CD8-positive, alpha-beta memory T cell (primary cell): ENCODE results near the gene RAB11FIP4. TPM values are rescaled to one million over a fixed set of nuclear protein-coding genes. Genes with fewer than 3 reads are reported as not detected.

Source experiments
- CTCF ChIA-PET: fragments of 350-600 bp; sonication (Branson Sonifier 250); formaldehyde crosslinking; loops from one replicate; lab custom pipeline; 2021; ENCODE audit warnings: antibody characterized with exemption; lab: Charles Lee
- POLR2A ChIA-PET: fragments of 350-600 bp; sonication (Branson Sonifier 250); formaldehyde crosslinking; loops from one replicate; lab custom pipeline; 2021; ENCODE audit warnings: antibody characterized with exemption; lab: Charles Lee
- DNase-seq, 5 donors: peaks; one replicate each; pipeline versions ENCODE4 v3.0.0 to v3.0.0-alpha.2; 2020 to 2022; ENCODE audit warnings: mixed read lengths in 1 of 5
- H3K27ac ChIP-seq: one replicate; pipeline ENCODE4 v1.7.0; 2013; ENCODE audit warnings: low read depth, mild to moderate bottlenecking, low read length, moderate library complexity
- H3K27me3 ChIP-seq: 2 replicates; pipeline ENCODE4 v1.7.0; 2013; ENCODE audit warnings: low read length, mild to moderate bottlenecking; ENCODE audit not compliant: insufficient read depth, poor library complexity, severe bottlenecking
- H3K36me3 ChIP-seq: 2 replicates; pipeline ENCODE4 v1.7.0; 2013; ENCODE audit warnings: mild to moderate bottlenecking, low read length, moderate library complexity; ENCODE audit not compliant: insufficient read depth
- H3K4me1 ChIP-seq: 2 replicates; pipeline ENCODE4 v1.7.0; 2013; ENCODE audit warnings: mild to moderate bottlenecking, low read length, moderate library complexity; ENCODE audit not compliant: insufficient read depth
- H3K4me3 ChIP-seq: 2 replicates; pipeline ENCODE4 v1.7.0; 2013; ENCODE audit warnings: mild to moderate bottlenecking, low read length
- H3K9me3 ChIP-seq: 2 replicates; pipeline ENCODE4 v1.7.0; 2013; ENCODE audit warnings: mild to moderate bottlenecking, low read length
- H3K27ac Mint-ChIP-seq, 8 donors: one replicate each; pipeline ENCODE4 v1.8.0; 2020 to 2021; ENCODE audit warnings: mixed read lengths in 8 of 8, mild to moderate bottlenecking in 6 of 8, inconsistent platforms in 3 of 8, moderate library complexity in 3 of 8
- H3K27me3 Mint-ChIP-seq, 2 donors: one replicate each; pipeline ENCODE4 v1.8.0; 2020 to 2021; ENCODE audit warnings: mixed read lengths in 2 of 2, mild to moderate bottlenecking in 1 of 2, moderate library complexity in 1 of 2
- H3K36me3 Mint-ChIP-seq, 3 donors: one replicate each; pipeline ENCODE4 v1.8.0; 2020 to 2021; ENCODE audit warnings: mixed read lengths in 3 of 3, inconsistent platforms in 1 of 3, mild to moderate bottlenecking in 1 of 3
- H3K4me1 Mint-ChIP-seq, 3 donors: one replicate each; pipeline ENCODE4 v1.8.0; 2020 to 2021; ENCODE audit warnings: mixed read lengths in 3 of 3, inconsistent platforms in 1 of 3, mild to moderate bottlenecking in 1 of 3
- H3K4me3 Mint-ChIP-seq, 7 donors: one replicate each; pipeline ENCODE4 v1.8.0; 2020 to 2021; ENCODE audit warnings: mixed read lengths in 7 of 7, mild to moderate bottlenecking in 6 of 7, moderate library complexity in 4 of 7, inconsistent platforms in 2 of 7
- H3K9me3 Mint-ChIP-seq, 5 donors: one replicate each; pipeline ENCODE4 v1.8.0; 2020 to 2022; ENCODE audit warnings: mixed read lengths in 5 of 5, mild to moderate bottlenecking in 3 of 5, moderate library complexity in 2 of 5, inconsistent platforms in 1 of 5
- polyA plus RNA-seq: library from polyadenylated mRNA; unstranded; fragments of 300-500 nt; fragmentation: Illumina TruSeq; gene quantifications from one replicate; pipeline ENCODE4 v1.2.3, GENCODE V29; 2021
- total RNA-seq, 2 experiments: library from RNA; stranded (reverse); gene quantifications; one replicate each; pipeline ENCODE4 v1.2.3, GENCODE V29; 2021

The RAB11FIP4 gene
- total and polyA plus RNA-seq, 3 experiments from 2014 or later, result 15.1 to 26.8 (median 17.4) TPM

GRCh38 chr17:31566992-31567373, 175.5 kb downstream of the RAB11FIP4 start:
- no peaks in the 10 kb centered on the region for H3K9me3 ChIP-seq
- H3K27me3 Mint-ChIP-seq, result peaks cover 7 to 15% of the 10 kb centered on the region in 2 donors
- H3K27ac ChIP-seq, result no peak overlapping the region
- POLR2A ChIA-PET, result no interaction called here
- H3K36me3 Mint-ChIP-seq, result no peaks in the 10 kb centered on the region
- H3K36me3 ChIP-seq, result no peaks in the 10 kb centered on the region
- H3K4me3 ChIP-seq, result no peak overlapping the region
- H3K4me1 Mint-ChIP-seq, result no peaks in the 10 kb centered on the region
- no peaks in the 10 kb centered on the region for H3K4me1 ChIP-seq
- no peak for DNase-seq
- no peaks in the 10 kb centered on the region for H3K9me3 Mint-ChIP-seq
- H3K27me3 ChIP-seq, result no peaks in the 10 kb centered on the region
- CTCF ChIA-PET, result no interaction called here
- H3K4me3 Mint-ChIP-seq, result no peak overlapping the region
- H3K27ac Mint-ChIP-seq, result no peak overlapping the region

DNA sequence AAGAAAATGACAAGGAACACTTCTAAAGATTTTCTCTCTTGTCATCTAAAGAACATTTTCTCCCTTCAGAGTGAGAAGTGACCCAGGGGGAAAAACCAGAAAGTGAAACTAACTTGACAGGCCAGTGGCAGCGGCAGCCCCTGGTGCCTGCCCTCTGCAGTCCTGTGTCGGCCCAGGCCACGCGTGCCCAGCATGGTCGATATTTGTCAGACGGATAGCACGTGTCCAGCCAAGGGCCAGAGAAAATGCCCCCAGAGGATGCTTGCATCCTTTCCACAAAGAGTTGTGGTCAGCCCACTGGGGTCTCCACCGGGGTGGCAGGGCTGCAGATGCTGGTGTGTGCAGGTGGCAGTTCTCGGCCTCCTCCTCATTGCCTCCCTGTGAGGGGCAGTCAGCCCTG, 176.6 kb downstream of the RAB11FIP4 start:
- CTCF ChIA-PET, result no interaction called here
- no peaks in the 10 kb centered on the region for H3K36me3 Mint-ChIP-seq
- peaks cover 7 to 15% of the 10 kb centered on the region in 2 donors for H3K27me3 Mint-ChIP-seq
- Histone ChIP-seq H3K27ac (no peak overlapping the region), H3K4me1 (no peaks in the 10 kb centered on the region), H3K27me3 (no peaks in the 10 kb centered on the region), H3K36me3 (no peaks in the 10 kb centered on the region), H3K9me3 (no peaks in the 10 kb centered on the region), H3K4me3 (no peak overlapping the region)
- no peak overlapping the region for H3K4me3 Mint-ChIP-seq
- H3K27ac Mint-ChIP-seq, result no peak overlapping the region
- POLR2A ChIA-PET, result no interaction called here
- H3K9me3 Mint-ChIP-seq, result no peaks in the 10 kb centered on the region
- DNase-seq, result no peak
- no peaks in the 10 kb centered on the region for H3K4me1 Mint-ChIP-seq

- H3K27ac ChIP-seq, result no peak overlapping the region
- no peaks in the 10 kb centered on the region for H3K9me3 ChIP-seq
- H3K4me3 Mint-ChIP-seq, result no peak overlapping the region
- no peak for DNase-seq
- H3K4me1 Mint-ChIP-seq, result no peaks in the 10 kb centered on the region
- H3K4me1 ChIP-seq, result no peaks in the 10 kb centered on the region
- H3K27me3 ChIP-seq, result no peaks in the 10 kb centered on the region
- H3K9me3 Mint-ChIP-seq, result no peaks in the 10 kb centered on the region
- POLR2A ChIA-PET, result no interaction called here
- peaks cover 7 to 15% of the 10 kb centered on the region in 2 donors for H3K27me3 Mint-ChIP-seq
- no peaks in the 10 kb centered on the region for H3K36me3 ChIP-seq
- no peaks in the 10 kb centered on the region for H3K36me3 Mint-ChIP-seq
- H3K27ac Mint-ChIP-seq, result peak overlapping the region in 1 of 8 donors; percentile 74
- CTCF ChIA-PET, result no interaction called here
- H3K4me3 ChIP-seq, result no peak overlapping the region
Measured at GRCh38 chr17:31568539-31568938, 177.1 kb downstream of the RAB11FIP4 start.

GRCh38 chr17:31570231-31570630, 178.8 kb downstream of the RAB11FIP4 start:
- Histone ChIP-seq H3K27me3 (no peaks in the 10 kb centered on the region), H3K27ac (no peak overlapping the region), H3K4me1 (no peaks in the 10 kb centered on the region), H3K4me3 (no peak overlapping the region), H3K9me3 (no peaks in the 10 kb centered on the region), H3K36me3 (no peaks in the 10 kb centered on the region)
- Mint-ChIP-seq H3K27me3 (peaks cover 3 to 10% of the 10 kb centered on the region in 2 donors), H3K4me3 (no peak overlapping the region), H3K4me1 (no peaks in the 10 kb centered on the region), H3K27ac (no peak overlapping the region), H3K9me3 (no peaks in the 10 kb centered on the region), H3K36me3 (no peaks in the 10 kb centered on the region)
- DNase-seq, result no peak
- ChIA-PET CTCF (no interaction called here), POLR2A (no interaction called here)

GRCh38 chr17:31570951-31571892, 179.7 kb downstream of the RAB11FIP4 start:
- no peak overlapping the region for H3K4me3 ChIP-seq
- no peak overlapping the region for H3K27ac ChIP-seq
- H3K4me3 Mint-ChIP-seq, result no peak overlapping the region
- CTCF ChIA-PET, result no interaction called here
- H3K4me1 Mint-ChIP-seq, result no peaks in the 10 kb centered on the region
- H3K36me3 Mint-ChIP-seq, result no peaks in the 10 kb centered on the region
- H3K4me1 ChIP-seq, result no peaks in the 10 kb centered on the region
- H3K36me3 ChIP-seq, result no peaks in the 10 kb centered on the region
- no peaks in the 10 kb centered on the region for H3K9me3 Mint-ChIP-seq
- POLR2A ChIA-PET, result no interaction called here
- no peak for DNase-seq
- H3K9me3 ChIP-seq, result no peaks in the 10 kb centered on the region
- no peaks in the 10 kb centered on the region for H3K27me3 ChIP-seq
- peak overlapping the region in 1 of 8 donors; percentile 29 for H3K27ac Mint-ChIP-seq
- H3K27me3 Mint-ChIP-seq, result peaks cover 1 to 3% of the 10 kb centered on the region in 2 donors

DNA sequence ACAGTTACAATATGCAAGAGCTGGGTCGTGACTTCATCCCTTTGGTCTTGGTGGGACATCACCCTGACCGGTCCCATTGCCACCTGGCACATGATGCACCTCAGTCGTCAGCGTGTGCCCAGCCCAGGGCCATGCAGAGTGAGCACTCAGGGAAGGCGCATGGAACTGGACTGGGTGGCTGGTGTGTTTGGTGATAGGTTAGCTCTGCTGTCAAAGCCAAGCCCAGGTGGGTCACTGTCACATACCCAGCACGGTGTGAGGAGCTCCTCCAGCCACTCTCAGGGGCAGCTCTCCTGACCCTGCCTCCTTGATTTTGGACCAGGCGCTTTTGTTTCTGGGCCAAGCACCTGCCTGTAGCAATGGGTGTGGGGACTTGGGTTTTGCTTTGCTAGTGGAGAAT, 180.9 kb downstream of the RAB11FIP4 start:
- H3K36me3 ChIP-seq, result no peaks in the 10 kb centered on the region

GRCh38 chr17:31573047-31573446, 181.6 kb downstream of the RAB11FIP4 start:
- Histone ChIP-seq H3K4me3 (no peak overlapping the region), H3K9me3 (no peaks in the 10 kb centered on the region), H3K4me1 (no peaks in the 10 kb centered on the region), H3K36me3 (no peaks in the 10 kb centered on the region), H3K27ac (no peak overlapping the region), H3K27me3 (no peaks in the 10 kb centered on the region)
- Mint-ChIP-seq H3K4me1 (no peaks in the 10 kb centered on the region), H3K4me3 (no peak overlapping the region), H3K27ac (no peak overlapping the region), H3K9me3 (no peaks in the 10 kb centered on the region), H3K27me3 (peaks cover 0 to 1% of the 10 kb centered on the region in 2 donors), H3K36me3 (no peaks in the 10 kb centered on the region)
- CTCF ChIA-PET, result interaction anchor here (1.0 kb wide), 1 partner anchor 746 kb away, joined by 3 read pairs; no protein-coding TSS in a partner anchor
- no peak for DNase-seq
- POLR2A ChIA-PET, result no interaction called here

More for the DNA sequence above, 180.9 kb downstream of the RAB11FIP4 start:
- H3K27ac ChIP-seq, result no peak overlapping the region
- H3K4me3 Mint-ChIP-seq, result no peak overlapping the region
- no peaks in the 10 kb centered on the region for H3K4me1 Mint-ChIP-seq
- H3K27me3 Mint-ChIP-seq, result peaks cover 0 to 1% of the 10 kb centered on the region in 2 donors
- ChIA-PET CTCF (no interaction called here), POLR2A (interaction anchor here (0.6 kb wide), 1 partner anchor 63 kb away, joined by 3 read pairs; no protein-coding TSS in a partner anchor)
- no peaks in the 10 kb centered on the region for H3K9me3 Mint-ChIP-seq
- H3K4me3 ChIP-seq, result no peak overlapping the region
- H3K27ac Mint-ChIP-seq, result no peak overlapping the region
- H3K36me3 Mint-ChIP-seq, result no peaks in the 10 kb centered on the region
- H3K9me3 ChIP-seq, result no peaks in the 10 kb centered on the region
- H3K4me1 ChIP-seq, result no peaks in the 10 kb centered on the region
- DNase-seq, result no peak
- no peaks in the 10 kb centered on the region for H3K27me3 ChIP-seq

- no peak overlapping the region for H3K4me3 ChIP-seq
- H3K27ac ChIP-seq, result no peak overlapping the region
- H3K9me3 ChIP-seq, result no peaks in the 10 kb centered on the region
- no peaks in the 10 kb centered on the region for H3K27me3 ChIP-seq
- Mint-ChIP-seq H3K4me3 (no peak overlapping the region), H3K27me3 (peaks cover 0 to 1% of the 10 kb centered on the region in 2 donors), H3K36me3 (no peaks in the 10 kb centered on the region), H3K27ac (no peak overlapping the region), H3K4me1 (no peaks in the 10 kb centered on the region), H3K9me3 (no peaks in the 10 kb centered on the region)
- no peaks in the 10 kb centered on the region for H3K4me1 ChIP-seq
- CTCF ChIA-PET, result interaction anchor here (1.0 kb wide), 1 partner anchor 745 kb away, joined by 3 read pairs; no protein-coding TSS in a partner anchor
- no peaks in the 10 kb centered on the region for H3K36me3 ChIP-seq
- POLR2A ChIA-PET, result no interaction called here
- DNase-seq, result no peak
Measured at GRCh38 chr17:31573861-31574260, 182.4 kb downstream of the RAB11FIP4 start.
